Measurements from ENCODE around the gene CEP83. TPM values are rescaled to one million over a fixed set of nuclear protein-coding genes. Genes with fewer than 3 reads are reported as not detected.

Gene CEP83
- total and polyA plus RNA-seq, 4 donors = 3.9 to 17.1 (median 11.0) TPM

DNA sequence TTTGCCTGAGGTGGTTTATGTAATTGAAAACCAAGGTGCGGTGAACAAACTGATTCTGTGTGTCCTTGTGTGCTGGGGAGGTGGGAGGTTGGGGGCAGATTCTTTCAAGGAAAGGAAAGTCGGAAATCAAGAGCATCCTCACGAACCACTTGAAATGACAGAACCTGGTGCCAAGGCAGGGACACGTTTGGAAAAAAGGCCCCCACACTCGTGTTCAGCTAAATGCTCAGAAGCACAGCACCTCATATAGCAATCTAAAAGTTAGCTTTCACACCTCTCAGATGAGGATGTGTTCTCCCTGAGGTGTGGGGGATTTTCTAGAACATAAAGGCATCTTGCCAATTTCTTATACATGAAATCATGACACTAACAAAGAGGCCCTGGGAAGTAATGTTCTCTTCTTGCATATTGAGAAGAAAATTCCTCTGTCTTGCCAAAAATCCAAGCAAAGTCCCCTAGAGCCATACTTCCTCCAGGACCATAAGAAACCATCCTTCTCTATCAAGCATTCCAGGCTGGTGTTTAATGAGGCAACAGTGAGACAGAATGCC is 191.7 kb downstream of the CEP83 start:
- WGBS, 2 donors = 87 to 91% methylated on average over 5 of the region's 5 CpGs
- no peak for ATAC-seq (ENCODE audit: low FRiP score)

GRCh38 chr12:94267537-94267872 is 192.2 kb downstream of the CEP83 start:
- Histone ChIP-seq H3K27ac (ENCODE audit: low read depth in 1 of 2, low read length in 2 of 2) (no peak overlapping the region), H3K36me3 (ENCODE audit: control insufficient read depth in 1 of 2, insufficient read depth in 2 of 2, low read length in 1 of 2) (no peaks in the 10 kb centered on the region), H3K9me3 (ENCODE audit: control insufficient read depth, low read length) (no peaks in the 10 kb centered on the region), H3K4me1 (ENCODE audit: control insufficient read depth in 1 of 2, insufficient read depth in 2 of 2, low read length in 2 of 2) (no peaks in the 10 kb centered on the region), H3K27me3 (ENCODE audit: control insufficient read depth in 1 of 2, insufficient read depth in 2 of 2, low read length in 1 of 2) (no peaks in the 10 kb centered on the region), H3K4me3 (ENCODE audit: low read length in 2 of 2) (no peak overlapping the region)
- 49 to 50% methylated on average over 3 of the region's 3 CpGs for WGBS, 2 donors
- intact Hi-C loops (cut with DNase I) = loop anchor here in 1 of 2 donors (10.0 kb wide), 1 partner anchor 187 kb away; the partner anchor contains the start of gene CEP83
- no peak for DNase-seq
- ATAC-seq (ENCODE audit: low FRiP score) = peak; percentile 31

More for the DNA sequence above, 191.7 kb downstream of the CEP83 start:
- Histone ChIP-seq H3K9me3 (ENCODE audit: control insufficient read depth, low read length) (no peaks in the 10 kb centered on the region), H3K36me3 (ENCODE audit: control insufficient read depth in 1 of 2, insufficient read depth in 2 of 2, low read length in 1 of 2) (no peaks in the 10 kb centered on the region), H3K27ac (ENCODE audit: low read depth in 1 of 2, low read length in 2 of 2) (no peak overlapping the region), H3K27me3 (ENCODE audit: control insufficient read depth in 1 of 2, insufficient read depth in 2 of 2, low read length in 1 of 2) (no peaks in the 10 kb centered on the region), H3K4me1 (ENCODE audit: control insufficient read depth in 1 of 2, insufficient read depth in 2 of 2, low read length in 2 of 2) (no peaks in the 10 kb centered on the region), H3K4me3 (ENCODE audit: low read length in 2 of 2) (no peak overlapping the region)
- intact Hi-C loops (cut with DNase I) = loop anchor here in 1 of 2 donors (10.0 kb wide), 1 partner anchor 187 kb away; the partner anchor contains the start of gene CEP83
- no peak for DNase-seq

DNA sequence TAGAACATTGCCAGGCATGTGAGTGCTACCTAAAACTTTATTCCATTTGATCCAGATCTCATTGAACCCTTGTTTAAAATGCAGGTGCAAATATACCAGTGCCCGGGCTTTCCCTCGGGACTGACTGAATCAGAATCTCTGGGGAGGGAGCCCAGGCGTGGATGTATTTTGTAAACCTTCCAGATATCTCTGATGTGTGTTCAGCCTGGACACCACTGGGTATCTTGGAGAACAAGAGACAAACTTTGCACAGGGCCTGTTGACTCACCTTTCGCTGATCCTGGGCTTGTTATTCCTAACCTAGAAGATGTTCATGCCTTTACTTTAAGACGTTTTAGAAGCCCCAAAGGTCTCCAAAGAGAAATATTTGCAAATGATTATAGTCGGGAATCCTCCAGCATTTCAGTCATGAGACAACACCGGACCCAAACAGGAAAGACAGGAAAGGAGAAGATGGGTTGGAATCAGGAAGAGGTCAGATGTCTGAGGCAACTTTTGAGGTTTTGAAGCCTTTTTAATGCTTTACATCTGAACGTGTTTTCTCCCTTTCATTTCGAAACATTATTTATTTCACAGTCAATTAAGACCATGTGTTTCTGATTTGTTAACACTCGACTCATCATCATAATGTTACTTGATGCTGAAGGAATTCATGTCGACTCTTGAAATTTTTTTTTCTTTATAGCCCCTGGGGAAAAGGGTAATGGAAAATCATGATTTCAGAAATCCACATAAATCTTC is 192.7 kb downstream of the CEP83 start:
- intact Hi-C loops (cut with DNase I) = loop anchor here in 1 of 2 donors (10.0 kb wide), 1 partner anchor 188 kb away; the partner anchor contains the start of gene CEP83
- WGBS, 2 donors = 55 to 60% methylated on average over 11 of the region's 11 CpGs
- H3K4me1 ChIP-seq (ENCODE audit: control insufficient read depth in 1 of 2, insufficient read depth in 2 of 2, low read length in 2 of 2) = no peaks in the 10 kb centered on the region
- ATAC-seq (ENCODE audit: low FRiP score) = peak; percentile 49
- no peaks in the 10 kb centered on the region for H3K36me3 ChIP-seq (ENCODE audit: control insufficient read depth in 1 of 2, insufficient read depth in 2 of 2, low read length in 1 of 2)
- no peak overlapping the region for H3K4me3 ChIP-seq (ENCODE audit: low read length in 2 of 2)
- no peak overlapping the region for H3K27ac ChIP-seq (ENCODE audit: low read depth in 1 of 2, low read length in 2 of 2)
- no peaks in the 10 kb centered on the region for H3K27me3 ChIP-seq (ENCODE audit: control insufficient read depth in 1 of 2, insufficient read depth in 2 of 2, low read length in 1 of 2)
- H3K9me3 ChIP-seq (ENCODE audit: control insufficient read depth, low read length) = no peaks in the 10 kb centered on the region
- DNase-seq = no peak

- H3K27me3 ChIP-seq (ENCODE audit: control insufficient read depth in 1 of 2, insufficient read depth in 2 of 2, low read length in 1 of 2) = no peaks in the 10 kb centered on the region
- DNase-seq = peak in 1 of 2 donors; percentile 64
- no peaks in the 10 kb centered on the region for H3K4me1 ChIP-seq (ENCODE audit: control insufficient read depth in 1 of 2, insufficient read depth in 2 of 2, low read length in 2 of 2)
- ATAC-seq (ENCODE audit: low FRiP score) = no peak
- H3K27ac ChIP-seq (ENCODE audit: low read depth in 1 of 2, low read length in 2 of 2) = no peak overlapping the region
- WGBS, 2 donors = 91 to 93% methylated on average over 14 of the region's 14 CpGs
- no peaks in the 10 kb centered on the region for H3K36me3 ChIP-seq (ENCODE audit: control insufficient read depth in 1 of 2, insufficient read depth in 2 of 2, low read length in 1 of 2)
- no peaks in the 10 kb centered on the region for H3K9me3 ChIP-seq (ENCODE audit: control insufficient read depth, low read length)
- intact Hi-C loops (cut with DNase I) = loop anchor here in 1 of 2 donors (10.0 kb wide), 1 partner anchor 189 kb away; the partner anchor contains the start of gene CEP83
- no peak overlapping the region for H3K4me3 ChIP-seq (ENCODE audit: low read length in 2 of 2)
These were observed 193.5 kb downstream of the CEP83 start for GRCh38 chr12:94265966-94266745.

DNA sequence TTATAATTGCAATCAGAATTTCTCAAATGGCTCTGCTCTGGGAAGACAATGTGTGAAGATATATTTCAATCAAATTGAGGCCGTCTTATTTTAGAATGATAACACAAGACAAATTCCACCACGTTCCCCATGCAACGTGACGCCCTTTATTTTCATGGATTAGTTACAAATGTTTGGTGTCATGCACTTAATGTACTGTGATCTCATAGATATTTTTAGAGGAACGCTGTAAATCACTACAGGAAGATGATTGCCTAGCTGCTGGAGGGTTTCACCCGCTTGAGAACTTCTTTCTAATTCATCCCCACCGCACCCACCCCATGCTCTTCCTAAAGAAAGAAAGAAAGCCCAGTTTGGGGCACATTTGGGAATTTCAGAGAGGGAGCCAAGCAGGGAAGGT is 194.1 kb downstream of the CEP83 start:
- Histone ChIP-seq H3K27me3 (ENCODE audit: control insufficient read depth in 1 of 2, insufficient read depth in 2 of 2, low read length in 1 of 2) (no peaks in the 10 kb centered on the region), H3K9me3 (ENCODE audit: control insufficient read depth, low read length) (no peaks in the 10 kb centered on the region), H3K4me3 (ENCODE audit: low read length in 2 of 2) (no peak overlapping the region), H3K36me3 (ENCODE audit: control insufficient read depth in 1 of 2, insufficient read depth in 2 of 2, low read length in 1 of 2) (no peaks in the 10 kb centered on the region), H3K27ac (ENCODE audit: low read depth in 1 of 2, low read length in 2 of 2) (no peak overlapping the region), H3K4me1 (ENCODE audit: control insufficient read depth in 1 of 2, insufficient read depth in 2 of 2, low read length in 2 of 2) (no peaks in the 10 kb centered on the region)
- DNase-seq (no peak), ATAC-seq (ENCODE audit: low FRiP score) (no peak)
- 66 to 74% methylated on average over 7 of the region's 7 CpGs for WGBS, 2 donors
- intact Hi-C loops (cut with DNase I) = loop anchor here in 1 of 2 donors (10.0 kb wide), 1 partner anchor 189 kb away; the partner anchor contains the start of gene CEP83

DNA sequence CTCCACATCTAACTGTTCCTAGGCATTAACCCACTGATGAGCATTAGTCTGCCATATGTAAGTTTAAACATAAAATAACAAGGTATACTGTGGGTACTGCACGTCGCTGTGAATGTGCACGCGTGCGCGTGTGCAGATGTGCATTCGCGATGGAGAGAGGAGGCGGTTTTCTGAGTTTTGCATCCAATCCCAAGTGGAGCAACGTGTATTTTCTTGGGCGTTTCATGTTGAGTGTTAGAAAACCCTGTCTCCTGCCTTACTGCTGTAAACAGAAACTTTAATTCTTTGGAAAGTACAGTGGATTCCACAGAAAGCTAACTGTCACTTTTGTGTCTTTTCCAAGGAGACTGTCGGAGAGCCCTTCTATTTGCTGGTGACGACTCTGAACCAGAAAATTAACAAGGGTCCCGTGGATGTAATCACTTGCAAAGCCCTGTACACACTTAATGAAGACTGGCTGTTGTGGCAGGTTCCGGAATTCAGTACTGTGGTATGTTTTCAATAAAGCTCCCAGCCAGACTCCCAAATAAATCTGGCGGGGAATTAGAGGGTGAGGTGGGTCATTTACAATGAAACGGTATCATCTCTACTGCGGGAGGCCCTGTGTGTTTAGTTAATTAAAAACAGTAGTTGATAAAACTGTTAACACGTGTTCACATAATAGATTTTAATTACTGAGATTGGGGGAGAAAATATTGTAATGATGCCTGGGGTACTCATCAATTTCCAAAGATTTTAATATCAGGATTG is 194.8 kb downstream of the CEP83 start:
- H3K9me3 ChIP-seq (ENCODE audit: control insufficient read depth, low read length) = no peaks in the 10 kb centered on the region
- H3K27ac ChIP-seq (ENCODE audit: low read depth in 1 of 2, low read length in 2 of 2) = no peak overlapping the region
- intact Hi-C loops (cut with DNase I) = loop anchor here (5.0 to 10.0 kb wide), 2 partner anchors 37 to 190 kb away; partner anchors contain the start of gene CEP83 (in 1 of the 2)
- no peaks in the 10 kb centered on the region for H3K36me3 ChIP-seq (ENCODE audit: control insufficient read depth in 1 of 2, insufficient read depth in 2 of 2, low read length in 1 of 2)
- H3K27me3 ChIP-seq (ENCODE audit: control insufficient read depth in 1 of 2, insufficient read depth in 2 of 2, low read length in 1 of 2) = no peaks in the 10 kb centered on the region
- ATAC-seq (ENCODE audit: low FRiP score) = no peak
- DNase-seq = no peak
- H3K4me1 ChIP-seq (ENCODE audit: control insufficient read depth in 1 of 2, insufficient read depth in 2 of 2, low read length in 2 of 2) = no peaks in the 10 kb centered on the region
- WGBS, 2 donors = 92 to 94% methylated on average over 19 of the region's 19 CpGs
- no peak overlapping the region for H3K4me3 ChIP-seq (ENCODE audit: low read length in 2 of 2)

DNA sequence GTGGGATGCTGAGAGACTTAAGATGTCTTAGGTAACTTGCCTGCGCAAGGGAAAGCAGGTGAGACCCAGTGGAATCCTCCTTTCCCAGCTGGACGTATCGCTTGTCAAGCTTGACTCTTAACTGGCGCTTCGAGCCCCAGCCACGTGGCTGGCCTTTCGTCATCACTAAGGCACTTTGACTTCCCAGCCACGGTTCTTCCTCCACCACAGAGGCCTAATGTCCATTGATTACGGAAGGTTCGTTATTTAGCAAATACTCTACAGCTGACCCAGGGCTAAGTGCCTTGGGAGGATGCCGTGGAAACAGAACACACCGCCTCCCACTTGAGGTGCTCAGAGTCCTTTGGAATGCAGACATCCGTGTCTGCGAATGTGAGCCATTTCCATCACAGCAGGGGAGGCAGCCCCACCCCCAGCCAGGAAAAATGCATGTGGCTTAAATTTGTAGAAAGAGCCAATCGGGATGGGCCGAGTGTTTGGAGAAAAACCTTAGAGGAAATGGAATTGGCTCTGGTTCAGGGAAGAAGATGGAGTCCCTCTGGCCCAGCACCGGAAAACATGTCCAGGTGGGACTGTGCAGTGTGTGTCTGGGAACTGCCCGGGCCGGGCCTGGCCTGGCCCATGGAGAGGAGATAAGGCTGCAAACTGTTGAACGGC is 195.6 kb downstream of the CEP83 start:
- Histone ChIP-seq H3K4me3 (ENCODE audit: low read length in 2 of 2) (no peak overlapping the region), H3K4me1 (ENCODE audit: control insufficient read depth in 1 of 2, insufficient read depth in 2 of 2, low read length in 2 of 2) (no peaks in the 10 kb centered on the region), H3K27me3 (ENCODE audit: control insufficient read depth in 1 of 2, insufficient read depth in 2 of 2, low read length in 1 of 2) (no peaks in the 10 kb centered on the region), H3K27ac (ENCODE audit: low read depth in 1 of 2, low read length in 2 of 2) (no peak overlapping the region), H3K36me3 (ENCODE audit: control insufficient read depth in 1 of 2, insufficient read depth in 2 of 2, low read length in 1 of 2) (no peaks in the 10 kb centered on the region), H3K9me3 (ENCODE audit: control insufficient read depth, low read length) (no peaks in the 10 kb centered on the region)
- intact Hi-C loops (cut with DNase I) = loop anchor here (5.0 to 10.0 kb wide), 2 partner anchors 38 to 191 kb away; partner anchors contain the start of gene CEP83 (in 1 of the 2)
- ATAC-seq (ENCODE audit: low FRiP score) = no peak
- 64 to 79% methylated on average over 20 of the region's 20 CpGs for WGBS, 2 donors
- no peak for DNase-seq
